SK-N-SH treated with all-trans-retinoic acid at 6 μM for 48 hours (cell line): ENCODE measurements around the gene INTS13.

Experiments
- ARNTL ChIP-seq: fragments of 450-650 bp; formaldehyde crosslinking; IDR thresholded peaks from 2 replicates; pipeline ENCODE4 v1.5.0; 2020; ENCODE audit warnings: low read depth, mild to moderate bottlenecking, moderate library complexity, borderline replicate concordance
- BACH2 ChIP-seq: fragments of 250-450 bp; sonication (Bioruptor Pico); IDR thresholded peaks from 2 replicates; pipeline ENCODE4 v1.9.0; 2021; ENCODE audit warnings: mild to moderate bottlenecking, borderline replicate concordance
- CREB5 ChIP-seq: fragments of 250-450 bp; sonication (Bioruptor Pico); IDR thresholded peaks from 2 replicates; pipeline ENCODE4 v1.5.1; 2020; ENCODE audit warnings: low read depth, mild to moderate bottlenecking, moderate library complexity
- CSDC2 ChIP-seq: fragments of 250-450 bp; sonication (Bioruptor Pico); IDR thresholded peaks from 2 replicates; pipeline ENCODE4 v1.5.0; 2020; ENCODE audit warnings: mild to moderate bottlenecking, moderate library complexity
- ESRRG ChIP-seq: fragments of 250-450 bp; sonication (Bioruptor Pico); IDR thresholded peaks from 2 replicates; pipeline ENCODE4 v1.6.1; 2021; ENCODE audit warnings: mild to moderate bottlenecking
- ISL1 ChIP-seq: fragments of 250-450 bp; sonication (Bioruptor Pico); IDR thresholded peaks from 2 replicates; pipeline ENCODE4 v2.1.2; 2022; ENCODE audit warnings: mild to moderate bottlenecking, moderate library complexity
- PPARA ChIP-seq: fragments of 250-450 bp; sonication (Bioruptor Pico); IDR thresholded peaks from 2 replicates; pipeline ENCODE4 v1.5.0; 2020; ENCODE audit warnings: mild to moderate bottlenecking, borderline replicate concordance
- SNAI2 ChIP-seq: fragments of 250-450 bp; sonication (Bioruptor Pico); IDR thresholded peaks from 2 replicates; pipeline ENCODE4 v1.5.0; 2020; ENCODE audit warnings: mild to moderate bottlenecking, moderate library complexity
- TOX ChIP-seq: fragments of 250-450 bp; sonication (Bioruptor Pico); IDR thresholded peaks from 2 replicates; pipeline ENCODE4 v1.8.0; 2021; ENCODE audit warnings: mild to moderate bottlenecking, moderate library complexity, borderline replicate concordance
- TSHZ2 ChIP-seq: fragments of 250-450 bp; sonication (Bioruptor Pico); IDR thresholded peaks from 2 replicates; pipeline ENCODE4 v1.5.0; 2020; ENCODE audit warnings: mild to moderate bottlenecking, moderate library complexity
- ZC3H10 ChIP-seq: fragments of 250-450 bp; sonication (Bioruptor Pico); IDR thresholded peaks from 2 replicates; pipeline ENCODE4 v1.5.1; 2021; ENCODE audit warnings: mild to moderate bottlenecking, moderate library complexity
- ZFP30 ChIP-seq: fragments of 450-650 bp; formaldehyde crosslinking; IDR thresholded peaks from 2 replicates; pipeline ENCODE4 v1.5.0; 2022; ENCODE audit warnings: mild to moderate bottlenecking, moderate library complexity
- ZNF565 ChIP-seq: fragments of 450-650 bp; formaldehyde crosslinking; conservative IDR thresholded peaks from 2 replicates; pipeline ENCODE4 v1.5.0; 2020; ENCODE audit warnings: low read depth, mild to moderate bottlenecking, moderate library complexity
- ZNF8 ChIP-seq: fragments of 450-650 bp; formaldehyde crosslinking; IDR thresholded peaks from 2 replicates; pipeline ENCODE4 v1.5.0; 2020; ENCODE audit warnings: mild to moderate bottlenecking, moderate library complexity

- no peak for TF ChIP-seq ISL1
- no peak for TF ChIP-seq ZFP30 (CRISPR knock-in tag)
- TF ChIP-seq ZNF8 (CRISPR knock-in tag): no peak
- no peak for TF ChIP-seq ARNTL (CRISPR knock-in tag)
- no peak for TF ChIP-seq TSHZ2
- no peak for TF ChIP-seq ZC3H10 (CRISPR knock-in tag)
- TF ChIP-seq PPARA (CRISPR knock-in tag): no peak
- TF ChIP-seq ESRRG (CRISPR knock-in tag): no peak
- TF ChIP-seq CREB5: no peak
- no peak for TF ChIP-seq CSDC2
- TF ChIP-seq BACH2: no peak
- TF ChIP-seq TOX: no peak
- TF ChIP-seq SNAI2 (CRISPR knock-in tag): no peak
- no peak for TF ChIP-seq ZNF565 (CRISPR knock-in tag)
These were observed 38.9 kb upstream of the INTS13 start for GRCh38 chr12:26976687-26977086.
